H1 (cell line): ENCODE data around the gene STEAP2. TPM values are rescaled to one million over a fixed set of nuclear protein-coding genes. Genes with fewer than 3 reads are reported as not detected.

ENCODE experiments used
- CTCF ChIA-PET: fragments of 300-600 bp; sonication (Branson Sonifier 250); formaldehyde crosslinking; loops from one replicate; lab custom pipeline; 2021; ENCODE audit not compliant: partially characterized antibody; lab: Charles Lee
- POLR2A ChIA-PET: fragments of 300-600 bp; sonication (Branson Sonifier 250); formaldehyde crosslinking; loops from one replicate; lab custom pipeline; 2021; ENCODE audit warnings: inconsistent platforms; ENCODE audit not compliant: partially characterized antibody; lab: Charles Lee
- DNase-seq, 2 experiments: peaks; one replicate each; pipeline versions ENCODE4 v3.0.0 to v3.0.0-alpha.2; 2010 to 2022; ENCODE audit warnings: low spot score in 2 of 2, low read depth in 1 of 2, mixed read lengths in 1 of 2
- FAIRE-seq: peaks from 2 replicates; lab custom pipeline; 2011; peaks lifted over from hg19 to GRCh38; lab: Jason Lieb, UNC
- H2AFZ ChIP-seq: 2 replicates; pipeline ENCODE4 v1.8.1; 2012; ENCODE audit warnings: low read length, inconsistent platforms
- H2AK5ac ChIP-seq: 2 replicates; pipeline ENCODE4 v1.6.1; 2013; ENCODE audit warnings: low read depth, low read length
- H2BK120ac ChIP-seq: replicated peaks from 2 replicates; pipeline ENCODE3; 2013; ENCODE audit warnings: low read depth, low read length, inconsistent platforms
- H2BK12ac ChIP-seq: 2 replicates; pipeline ENCODE4 v1.6.1; 2013; ENCODE audit warnings: low read depth, low read length
- H2BK15ac ChIP-seq: 2 replicates; pipeline ENCODE4 v1.6.1; 2013; ENCODE audit warnings: low read length
- H2BK20ac ChIP-seq: 2 replicates; pipeline ENCODE4 v1.6.1; 2013; ENCODE audit warnings: low read length
- H2BK5ac ChIP-seq: 2 replicates; pipeline ENCODE4 v1.6.1; 2013; ENCODE audit warnings: low read depth, low read length
- H3K14ac ChIP-seq: 2 replicates; pipeline ENCODE4 v1.6.1; 2013; ENCODE audit warnings: inconsistent platforms; ENCODE audit not compliant: insufficient read length
- H3K18ac ChIP-seq: 2 replicates; pipeline ENCODE4 v1.6.1; 2013; ENCODE audit warnings: low read length; ENCODE audit errors: extremely low read depth
- H3K23ac ChIP-seq: 2 replicates; pipeline ENCODE4 v1.6.1; 2013; ENCODE audit warnings: inconsistent platforms; ENCODE audit not compliant: insufficient read length
- H3K23me2 ChIP-seq: 2 replicates; pipeline ENCODE4 v1.6.1; 2013; ENCODE audit warnings: low read depth, low read length
- H3K27ac ChIP-seq: 2 replicates; pipeline ENCODE4 v1.6.1; 2011; ENCODE audit warnings: low read depth, low read length, inconsistent platforms
- H3K27me3 ChIP-seq, 4 experiments: replicated peaks in 1 of 4; 1 replicate in 1 of 4; 2 replicates in 3 of 4; pipeline versions ENCODE4 v1.6.1 to v1.8.1; 2011 to 2013; ENCODE audit warnings: low read length in 3 of 4, mild to moderate bottlenecking in 3 of 4, inconsistent platforms in 2 of 4, mixed read lengths in 2 of 4, moderate library complexity in 1 of 4; ENCODE audit not compliant: control insufficient read depth in 3 of 4, insufficient read depth in 3 of 4; ENCODE audit errors: extremely low read depth in 1 of 4
- H3K36me3 ChIP-seq, 4 experiments: 2 replicates each; pipeline versions ENCODE4 v1.6.1 to v1.8.1; 2011 to 2013; ENCODE audit warnings: mild to moderate bottlenecking in 4 of 4, low read length in 3 of 4, moderate library complexity in 2 of 4, control low read depth in 1 of 4, inconsistent platforms in 1 of 4; ENCODE audit not compliant: insufficient read depth in 4 of 4, control insufficient read depth in 2 of 4
- H3K4ac ChIP-seq: replicated peaks from 2 replicates; pipeline ENCODE3; 2013; ENCODE audit warnings: low read length, low read depth, mixed read lengths, inconsistent platforms; ENCODE audit not compliant: insufficient read length
- H3K4me1 ChIP-seq, 4 experiments: replicated peaks in 1 of 4; 1 replicate in 1 of 4; 2 replicates in 3 of 4; pipeline versions ENCODE4 v1.6.1 to v1.8.1; 2011 to 2013; ENCODE audit warnings: low read length in 3 of 4, inconsistent platforms in 2 of 4, mixed read lengths in 1 of 4; ENCODE audit not compliant: insufficient read depth in 4 of 4, control insufficient read depth in 3 of 4
- H3K4me2 ChIP-seq, 2 experiments: 2 replicates each; pipeline versions ENCODE4 v1.6.1 to v1.8.1; 2011 to 2013; ENCODE audit warnings: low read depth in 2 of 2, low read length in 2 of 2, control low read depth in 1 of 2, inconsistent platforms in 1 of 2, mild to moderate bottlenecking in 1 of 2; ENCODE audit not compliant: insufficient read depth in 1 of 2
- H3K4me3 ChIP-seq, 4 experiments: fragments of 200-600, 300-600 bp in 1 of 4; sonication (generic), shearing (Covaris generic), sonication (Bioruptor Twin) in 1 of 4; 2 replicates each; pipeline versions ENCODE4 v1.5.1 to v1.8.1; 2011 to 2016; ENCODE audit warnings: low read length in 4 of 4, low read depth in 3 of 4, control low read depth in 2 of 4, inconsistent platforms in 2 of 4, mild to moderate bottlenecking in 2 of 4, mixed read lengths in 1 of 4, moderate library complexity in 1 of 4; ENCODE audit not compliant: insufficient read depth in 2 of 4; ENCODE audit errors: extremely low read depth in 1 of 4
- H3K56ac ChIP-seq: replicated peaks from 2 replicates; pipeline ENCODE3; 2013; ENCODE audit warnings: low read depth, mild to moderate bottlenecking, mixed read lengths, low read length, inconsistent platforms; ENCODE audit not compliant: insufficient read length
- H3K79me1 ChIP-seq: 2 replicates; pipeline ENCODE4 v1.6.1; 2013; ENCODE audit warnings: low read depth, low read length, control low read depth
- H3K79me2 ChIP-seq, 2 experiments: 2 replicates each; pipeline versions ENCODE4 v1.6.1 to v1.8.1; 2012 to 2013; ENCODE audit warnings: low read length in 2 of 2, mild to moderate bottlenecking in 2 of 2, inconsistent platforms in 1 of 2; ENCODE audit not compliant: insufficient read depth in 2 of 2, control insufficient read depth in 1 of 2
- H3K9ac ChIP-seq, 4 experiments: replicated peaks in 1 of 4; 1 replicate in 1 of 4; 2 replicates in 3 of 4; pipeline versions ENCODE4 v1.6.1 to v1.8.1; 2011 to 2013; ENCODE audit warnings: low read depth in 3 of 4, low read length in 3 of 4, control low read depth in 2 of 4, mild to moderate bottlenecking in 2 of 4, moderate library complexity in 2 of 4, inconsistent platforms in 1 of 4; ENCODE audit errors: extremely low read depth in 1 of 4
- H3K9me3 ChIP-seq, 2 experiments: 2 replicates each; pipeline versions ENCODE4 v1.6.1 to v1.8.1; 2012 to 2013; ENCODE audit warnings: mild to moderate bottlenecking in 2 of 2, moderate library complexity in 2 of 2, control low read depth in 1 of 2, inconsistent platforms in 1 of 2, low read depth in 1 of 2, low read length in 1 of 2, mixed read lengths in 1 of 2; ENCODE audit not compliant: insufficient read depth in 2 of 2
- H4K20me1 ChIP-seq, 2 experiments: replicated peaks in 1 of 2; 2 replicates each; pipeline versions ENCODE3 to v1.8.1; 2011 to 2013; ENCODE audit warnings: inconsistent platforms in 2 of 2, low read length in 2 of 2, mild to moderate bottlenecking in 1 of 2; ENCODE audit not compliant: insufficient read depth in 2 of 2, control insufficient read depth in 1 of 2
- H4K5ac ChIP-seq: 2 replicates; pipeline ENCODE4 v1.6.1; 2013; ENCODE audit warnings: low read length, low read depth, mixed read lengths, inconsistent platforms; ENCODE audit not compliant: insufficient read length
- H4K8ac ChIP-seq: 2 replicates; pipeline ENCODE4 v1.8.0; 2013; ENCODE audit warnings: mild to moderate bottlenecking, moderate library complexity, low read length, inconsistent platforms; ENCODE audit not compliant: insufficient read depth; ENCODE audit errors: extremely low read depth
- H4K91ac ChIP-seq: replicated peaks from 2 replicates; pipeline ENCODE3; 2013; ENCODE audit warnings: low read length, mixed read lengths, inconsistent platforms; ENCODE audit not compliant: insufficient read length
- JUN ChIP-seq: IDR thresholded peaks from 2 replicates; pipeline ENCODE4 v1.6.1; 2011; ENCODE audit warnings: low read depth, mild to moderate bottlenecking, improper control_type of control experiment, low read length
- POU5F1 ChIP-seq: IDR thresholded peaks from 2 replicates; pipeline ENCODE4 v1.6.1; 2011; ENCODE audit warnings: low read depth, mild to moderate bottlenecking, low read length, moderate library complexity
- SRF ChIP-seq: IDR thresholded peaks from 2 replicates; pipeline ENCODE4 v1.6.1; 2011; ENCODE audit warnings: mild to moderate bottlenecking, low read depth, low read length, moderate library complexity
- SUZ12 ChIP-seq: fragments of 200-600 bp; sonication (generic); IDR thresholded peaks from 2 replicates; pipeline ENCODE4 v1.6.1; 2012; ENCODE audit warnings: mild to moderate bottlenecking, inconsistent platforms, low read length, moderate library complexity, mixed read lengths
- WGBS, 2 experiments: shearing (Covaris generic) in 1 of 2; methylation state at CpG; one replicate each; pipeline versions ENCODE4 v1.1.6 to v1.1.7; 2013 to 2015; ENCODE audit warnings: low lambda C conversion rate in 2 of 2, mixed read lengths in 2 of 2, inconsistent platforms in 1 of 2, low coverage in 1 of 2, missing lambda C conversion rate in 1 of 2; ENCODE audit not compliant: insufficient replicate concordance in 2 of 2, insufficient coverage in 1 of 2, insufficient read length in 1 of 2; ENCODE audit errors: extremely low coverage in 1 of 2, missing lambda C conversion rate in 1 of 2; 5-methylcytosine and 5-hydroxymethylcytosine counted together
- polyA plus RNA-seq, 7 experiments: library from polyadenylated mRNA; depleted of rRNA in 3 of 7; stranded (reverse) in 5 of 7; unstranded in 2 of 7; fragments of >200 nt in 5 of 7; fragments of 200-250 nt in 2 of 7; gene quantifications; 1 replicate in 5 of 7; 2 replicates in 1 of 7; 4 replicates in 1 of 7; pipeline versions ENCODE4 v1.2.1 to v1.2.3, GENCODE V29; 2011 to 2013; ENCODE audit warnings: missing spikeins in 2 of 7, mixed read lengths in 2 of 7
- total RNA-seq: library from RNA; stranded (reverse); fragmentation: NEBNext Ultra II Directional; extraction: Animal tissue kit (Norgen Biotek cat#: 25700); gene quantifications from 2 replicates; pipeline ENCODE4 v1.2.1, GENCODE V29; 2021

The STEAP2 gene
- total and polyA plus RNA-seq, 2 of the 8 experiments (the other 6 are each of a cell fraction or from before 2014, with no cell fraction given): 13.4 to 18.4 TPM

- Histone ChIP-seq H2AK5ac (no peak overlapping the region), H3K27ac (peak overlapping the region; percentile 70), H4K5ac (no peak overlapping the region), H3K79me1 (no peaks in the 10 kb centered on the region; the same call in 1 of the 2 replicates), H2BK5ac (no peak overlapping the region), H4K20me1 (no peaks in the 10 kb centered on the region), H3K9me3 (no peaks in the 10 kb centered on the region), H4K8ac (no peak overlapping the region), H2BK12ac (no peak overlapping the region), H3K18ac (no peak overlapping the region), H3K27me3 (no peaks in the 10 kb centered on the region), H3K23ac (no peak overlapping the region), H2BK20ac (no peak overlapping the region), H3K23me2 (no peaks in the 10 kb centered on the region), H3K9ac (no peak overlapping the region), H3K36me3 (peaks cover 0 to 21% (median 3%) of the 10 kb centered on the region in 4 experiments; a peak in 3 of 8 replicates), H3K56ac (no peak overlapping the region), H3K4me2 (peak overlapping the region in 1 of 2 experiments; percentile 62; a peak in 2 of 4 replicates), H4K91ac (no peak overlapping the region), H3K14ac (no peak overlapping the region), H2BK120ac (peak overlapping the region; percentile 25), H3K79me2 (peaks cover 3 to 39% of the 10 kb centered on the region in 2 experiments; a peak in 2 of 4 replicates), H2AFZ (no peak overlapping the region), H2BK15ac (no peak overlapping the region), H3K4me3 (peak overlapping the region in 1 of 4 experiments; percentile 42; a peak in 1 of 8 replicates), H3K4me1 (peaks cover 0 to 18% (median 6%) of the 10 kb centered on the region in 4 experiments; a peak in 5 of 7 replicates), H3K4ac (no peak overlapping the region)
- WGBS, 2 experiments: 97% methylated on average over 3 of the region's 3 CpGs; no CpG with 5 or more reads in 1 of the 2 experiments
- DNase-seq (no peak), FAIRE-seq (no peak)
- POLR2A ChIA-PET: interaction anchor here (1.1 to 6.0 kb wide), 3 partner anchors 12 to 20 kb away, joined by 3 to 48 read pairs (median 28); partner anchors contain the start of genes CFAP69 and STEAP2
- CTCF ChIA-PET: interaction anchor here (1.1 kb wide), 1 partner anchor 20 kb away, joined by 4 read pairs; no protein-coding TSS in a partner anchor
- TF ChIP-seq SUZ12 (no peak), SRF (no peak), POU5F1 (no peak), JUN (no peak)
Observed at GRCh38 chr7:90225181-90225580, 13.6 kb downstream of the STEAP2 start.
